Right forelimb (tissue), 1 donor: ENCODE measurements around the gene CDSN.

Source experiments
- DNase-seq: peaks from one replicate; pipeline ENCODE4 v3.0.0-alpha.2; 2018

The CDSN gene

GRCh38 chr6:31144296-31144969 lies 24.2 kb upstream of the CDSN start:
- DNase-seq, result no peak

GRCh38 chr6:31143148-31143547 lies 22.9 kb upstream of the CDSN start:
- DNase-seq, result peak; percentile 72

- no peak for DNase-seq
Observed at GRCh38 chr6:31142361-31142761, 22.1 kb upstream of the CDSN start.

- DNase-seq, result no peak
Observed at GRCh38 chr6:31140643-31141042, 20.4 kb upstream of the CDSN start.

GRCh38 chr6:31139599-31139998 lies 19.4 kb upstream of the CDSN start:
- DNase-seq, result no peak

- no peak for DNase-seq
Observed at GRCh38 chr6:31138982-31139381, 18.7 kb upstream of the CDSN start, which contains the start of gene PSORS1C2. PSORS1C2 (minus strand) TSS chr6:31139066; CDS start chr6:31139026, 40 bp downstream.

GRCh38 chr6:31135710-31136109 lies 15.5 kb upstream of the CDSN start:
- no peak for DNase-seq

- no peak for DNase-seq
Observed at GRCh38 chr6:31132806-31133205, 12.6 kb upstream of the CDSN start.

GRCh38 chr6:31131595-31131994 lies 11.3 kb upstream of the CDSN start:
- DNase-seq, result no peak

- no peak for DNase-seq
Observed at GRCh38 chr6:31130751-31131150, 10.5 kb upstream of the CDSN start.

- no peak for DNase-seq
Observed at GRCh38 chr6:31129130-31129529, 8.9 kb upstream of the CDSN start.

GRCh38 chr6:31128093-31128676 lies 7.9 kb upstream of the CDSN start:
- peak; percentile 59 for DNase-seq

GRCh38 chr6:31126396-31127175 lies 6.3 kb upstream of the CDSN start:
- no peak for DNase-seq

GRCh38 chr6:31125586-31126363 lies 5.5 kb upstream of the CDSN start:
- no peak for DNase-seq

GRCh38 chr6:31125162-31125561 lies 4.9 kb upstream of the CDSN start:
- peak; percentile 72 for DNase-seq

- peak; percentile 84 for DNase-seq
Observed at GRCh38 chr6:31122791-31123706, 2.8 kb upstream of the CDSN start.

- no peak for DNase-seq
Observed at GRCh38 chr6:31121131-31121790, 1.0 kb upstream of the CDSN start.

GRCh38 chr6:31118178-31118577 lies 2.1 kb downstream of the CDSN start:
- no peak for DNase-seq

- DNase-seq, result no peak
Observed at GRCh38 chr6:31116661-31117385, 3.4 kb downstream of the CDSN start.

- no peak for DNase-seq
Observed at GRCh38 chr6:31115941-31116560, 4.2 kb downstream of the CDSN start.
